ENCODE measurements around the gene METAP1D. TPM values are rescaled to one million over a fixed set of nuclear protein-coding genes. Genes with fewer than 3 reads are reported as not detected.
"Not testable (repeated sequence)": the region's sequence is repeated elsewhere in the genome, so short reads cannot be mapped to it uniquely, and the experiment has no call there.

Gene METAP1D
- total RNA-seq, 2 donors from 2014 or later, result 11.6 to 13.6 TPM

DNA sequence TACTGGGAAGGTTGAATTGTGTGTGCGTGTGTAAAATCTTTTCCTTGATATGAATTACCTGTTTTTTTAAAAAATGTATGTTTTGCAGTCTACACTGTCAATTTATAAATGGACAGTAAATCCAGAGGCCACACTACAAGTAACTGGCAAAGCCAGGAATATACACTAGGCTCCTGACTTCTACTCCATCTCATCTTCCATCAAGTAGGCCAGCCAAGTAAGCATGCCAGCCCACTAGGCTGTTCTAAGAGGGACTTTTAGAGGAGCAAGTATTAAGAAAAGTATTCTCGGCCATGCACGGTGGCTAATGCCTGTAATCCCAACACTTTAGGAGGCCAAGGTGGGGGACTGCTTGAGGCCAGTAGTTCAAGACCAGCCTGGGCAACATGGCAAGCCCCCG, 13.0 kb upstream of the METAP1D start:
- H3K4me3 ChIP-seq, result no peak overlapping the region

DNA sequence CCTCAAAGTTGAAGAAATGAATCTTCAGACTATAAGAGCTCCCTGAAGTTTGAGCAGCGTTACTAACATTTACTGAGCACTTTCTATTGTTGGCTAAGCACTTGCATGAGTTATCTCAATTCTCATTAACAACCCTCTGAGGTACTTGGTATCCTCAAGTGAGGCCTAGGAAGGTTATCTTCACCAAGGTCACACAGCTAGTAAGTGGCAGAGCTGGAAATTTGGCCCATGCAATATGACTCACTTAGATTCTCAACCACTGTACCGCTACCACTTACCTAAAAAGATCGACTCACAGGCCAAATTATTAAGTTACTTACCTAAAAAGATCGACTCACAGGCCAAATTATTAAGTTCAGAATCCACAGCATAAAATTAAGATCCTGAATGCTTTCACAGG, 8.7 kb upstream of the METAP1D start:
- H3K36me3 ChIP-seq, result no peaks in the 10 kb centered on the region
- WGBS, result 88% methylated on average over 4 of the region's 4 CpGs
- no peaks in the 10 kb centered on the region for H3K27me3 ChIP-seq (replicated peaks; ENCODE audit: insufficient read depth)
- intact Hi-C loops (cut with DNase I), result no loop called here
- no peak overlapping the region for H3K27ac ChIP-seq
- TF ChIP-seq, protein P1, sequence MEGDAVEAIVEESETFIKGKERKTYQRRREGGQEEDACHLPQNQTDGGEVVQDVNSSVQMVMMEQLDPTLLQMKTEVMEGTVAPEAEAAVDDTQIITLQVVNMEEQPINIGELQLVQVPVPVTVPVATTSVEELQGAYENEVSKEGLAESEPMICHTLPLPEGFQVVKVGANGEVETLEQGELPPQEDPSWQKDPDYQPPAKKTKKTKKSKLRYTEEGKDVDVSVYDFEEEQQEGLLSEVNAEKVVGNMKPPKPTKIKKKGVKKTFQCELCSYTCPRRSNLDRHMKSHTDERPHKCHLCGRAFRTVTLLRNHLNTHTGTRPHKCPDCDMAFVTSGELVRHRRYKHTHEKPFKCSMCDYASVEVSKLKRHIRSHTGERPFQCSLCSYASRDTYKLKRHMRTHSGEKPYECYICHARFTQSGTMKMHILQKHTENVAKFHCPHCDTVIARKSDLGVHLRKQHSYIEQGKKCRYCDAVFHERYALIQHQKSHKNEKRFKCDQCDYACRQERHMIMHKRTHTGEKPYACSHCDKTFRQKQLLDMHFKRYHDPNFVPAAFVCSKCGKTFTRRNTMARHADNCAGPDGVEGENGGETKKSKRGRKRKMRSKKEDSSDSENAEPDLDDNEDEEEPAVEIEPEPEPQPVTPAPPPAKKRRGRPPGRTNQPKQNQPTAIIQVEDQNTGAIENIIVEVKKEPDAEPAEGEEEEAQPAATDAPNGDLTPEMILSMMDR (IDR thresholded peaks at IDR 0.05), result no peak
- TF ChIP-seq POLR2AphosphoS5 (IDR thresholded peaks at IDR 0.05), result no peak
- no peak for TF ChIP-seq POLR2A (IDR thresholded peaks at IDR 0.05)
- H3K4me1 ChIP-seq (replicated peaks), result no peaks in the 10 kb centered on the region
- no peak overlapping the region for H3K4me3 ChIP-seq
- no peak for DNase-seq (ENCODE audit: low spot score)
- H3K9me3 ChIP-seq, result no peaks in the 10 kb centered on the region

More for the DNA sequence above, 13.0 kb upstream of the METAP1D start:
- H3K4me1 ChIP-seq (replicated peaks), result no peaks in the 10 kb centered on the region
- H3K27me3 ChIP-seq (replicated peaks; ENCODE audit: insufficient read depth), result no peaks in the 10 kb centered on the region
- no peaks in the 10 kb centered on the region for H3K9me3 ChIP-seq
- DNase-seq (ENCODE audit: low spot score), result no peak
- 85% methylated on average over 4 of the region's 4 CpGs for WGBS
- TF ChIP-seq, protein P1 (IDR thresholded peaks at IDR 0.05), result no peak
- TF ChIP-seq POLR2AphosphoS5 (IDR thresholded peaks at IDR 0.05) (no peak), POLR2A (IDR thresholded peaks at IDR 0.05) (no peak)
- H3K36me3 ChIP-seq, result no peaks in the 10 kb centered on the region
- no peak overlapping the region for H3K27ac ChIP-seq
- intact Hi-C loops (cut with DNase I), result no loop called here

DNA sequence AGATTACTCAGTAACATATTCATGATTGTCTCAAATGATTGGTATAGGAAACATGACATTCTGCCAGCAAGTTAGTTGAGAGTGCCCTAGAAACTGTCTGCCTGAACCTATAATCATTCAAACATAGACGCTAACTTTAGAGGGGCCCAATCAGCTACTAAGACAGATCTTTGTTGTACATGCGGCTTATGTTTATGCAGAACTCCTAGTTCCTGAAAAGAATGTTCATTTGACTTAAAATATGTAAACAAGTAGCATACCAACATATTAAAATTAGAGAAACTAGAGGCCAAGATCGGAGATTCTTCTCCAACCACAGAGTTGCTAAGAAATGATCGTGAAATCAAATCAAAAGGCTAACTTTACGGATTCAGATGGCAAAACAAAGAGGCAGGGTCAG, 4.2 kb upstream of the METAP1D start:
- intact Hi-C loops (cut with DNase I), result loop anchor here (5.0 kb wide), 1 partner anchor 92 kb away; the partner anchor contains the start of gene DLX1
- no peak overlapping the region for H3K27ac ChIP-seq
- no peak for DNase-seq (ENCODE audit: low spot score)
- H3K4me3 ChIP-seq, result no peak overlapping the region
- no peaks in the 10 kb centered on the region for H3K27me3 ChIP-seq (replicated peaks; ENCODE audit: insufficient read depth)
- no peaks in the 10 kb centered on the region for H3K4me1 ChIP-seq (replicated peaks)
- H3K36me3 ChIP-seq, result no peaks in the 10 kb centered on the region
- TF ChIP-seq POLR2AphosphoS5 (IDR thresholded peaks at IDR 0.05) (no peak), POLR2A (IDR thresholded peaks at IDR 0.05) (no peak)
- TF ChIP-seq, protein P1 (IDR thresholded peaks at IDR 0.05), result no peak
- 66% methylated on average over 5 of the region's 5 CpGs for WGBS
- H3K9me3 ChIP-seq, result no peaks in the 10 kb centered on the region

DNA sequence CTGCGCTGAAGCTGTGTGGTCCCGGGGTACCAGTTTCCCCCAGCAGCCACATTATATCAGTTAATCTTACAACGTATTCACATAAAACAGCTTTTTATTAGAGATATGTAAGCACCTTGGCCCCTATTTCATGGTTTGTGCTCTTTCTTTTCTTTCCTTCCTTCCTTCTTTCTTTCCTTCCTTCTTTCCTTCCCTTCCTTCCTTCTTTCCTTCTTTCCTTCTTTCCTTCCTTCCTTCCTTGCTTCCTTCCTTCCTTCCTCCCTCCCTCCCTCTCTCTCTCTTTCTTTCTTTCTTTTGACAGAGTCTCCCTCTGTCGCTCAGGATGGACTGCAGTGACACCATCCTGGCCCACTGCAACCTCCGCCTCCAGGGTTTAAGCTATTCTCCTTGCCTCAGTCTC, 3.7 kb upstream of the METAP1D start:
- no peak for DNase-seq (ENCODE audit: low spot score)
- WGBS, result 72% methylated on average over 5 of the region's 5 CpGs
- Histone ChIP-seq H3K4me3 (no peak overlapping the region), H3K36me3 (no peaks in the 10 kb centered on the region), H3K9me3 (no peaks in the 10 kb centered on the region), H3K27ac (no peak overlapping the region), H3K4me1 (replicated peaks) (no peaks in the 10 kb centered on the region), H3K27me3 (replicated peaks; ENCODE audit: insufficient read depth) (no peaks in the 10 kb centered on the region)
- intact Hi-C loops (cut with DNase I), result loop anchor here (5.0 kb wide), 1 partner anchor 91 kb away; the partner anchor contains the start of gene DLX1
- TF ChIP-seq POLR2A (IDR thresholded peaks at IDR 0.05) (no peak), POLR2AphosphoS5 (IDR thresholded peaks at IDR 0.05) (no peak)
- TF ChIP-seq, protein P1 (IDR thresholded peaks at IDR 0.05), result no peak

DNA sequence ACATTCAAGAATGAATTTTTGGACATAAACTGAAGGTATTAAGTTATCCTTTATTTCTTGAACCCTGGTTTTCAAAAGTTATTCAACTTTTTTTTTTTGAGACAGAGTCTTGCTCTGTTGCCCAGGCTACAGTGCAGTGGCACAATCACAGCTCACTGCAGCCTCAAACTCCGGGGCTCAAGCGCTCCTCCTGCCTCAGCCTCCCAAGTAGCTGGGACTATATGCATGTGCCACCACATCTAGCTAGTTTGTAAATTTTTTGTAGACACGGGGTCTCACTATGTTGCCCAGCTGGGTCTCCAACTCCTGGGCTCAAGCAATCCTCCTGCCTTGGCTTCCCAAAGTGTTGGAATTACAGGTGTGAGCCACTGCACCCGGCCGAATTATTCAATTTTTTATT, 2.7 kb upstream of the METAP1D start:
- not testable (repeated sequence) for H3K4me3 ChIP-seq; DNase-seq (ENCODE audit: low spot score); H3K27ac ChIP-seq; H3K4me1 ChIP-seq (replicated peaks); H3K36me3 ChIP-seq; H3K27me3 ChIP-seq (replicated peaks; ENCODE audit: insufficient read depth); H3K9me3 ChIP-seq
- intact Hi-C loops (cut with DNase I), result loop anchor here (5.0 kb wide), 1 partner anchor 90 kb away; the partner anchor contains the start of gene DLX1
- WGBS, result 98% methylated on average over 5 of the region's 5 CpGs

Data from prostate gland (tissue), 2 donors.